Neuronal stem cell (in vitro differentiated cells): Measurements from ENCODE around the gene OR11A1.

Experiments
- DNase-seq: peaks from one replicate; pipeline ENCODE4 v3.0.0-alpha.2; 2013; ENCODE audit warnings: low spot score
- H2AFZ ChIP-seq: one replicate; pipeline ENCODE4 v1.6.1; 2013; ENCODE audit warnings: mild to moderate bottlenecking, low read length, inconsistent platforms
- H2AK5ac ChIP-seq: 2 replicates; pipeline ENCODE4 v1.6.1; 2013; ENCODE audit warnings: low read depth, mild to moderate bottlenecking, inconsistent platforms, low read length, moderate library complexity, mixed read lengths
- H2BK120ac ChIP-seq: 2 replicates; pipeline ENCODE4 v1.6.1; 2013; ENCODE audit warnings: low read depth, mild to moderate bottlenecking, inconsistent platforms, low read length, moderate library complexity, mixed read lengths
- H2BK12ac ChIP-seq: one replicate; pipeline ENCODE4 v1.6.1; 2013; ENCODE audit warnings: low read length, inconsistent platforms
- H2BK15ac ChIP-seq: 2 replicates; pipeline ENCODE4 v1.6.1; 2013; ENCODE audit warnings: mild to moderate bottlenecking, low read length, inconsistent platforms, mixed read lengths
- H2BK5ac ChIP-seq: one replicate; pipeline ENCODE4 v1.6.1; 2013; ENCODE audit warnings: inconsistent platforms, mild to moderate bottlenecking, low read length, moderate library complexity
- H3K14ac ChIP-seq: one replicate; pipeline ENCODE4 v1.6.1; 2013; ENCODE audit warnings: low read length, inconsistent platforms
- H3K18ac ChIP-seq: 2 replicates; pipeline ENCODE4 v1.6.1; 2013; ENCODE audit warnings: low read length, inconsistent platforms
- H3K23ac ChIP-seq: 2 replicates; pipeline ENCODE4 v1.6.1; 2013; ENCODE audit warnings: low read depth, mild to moderate bottlenecking, mixed read lengths, low read length, inconsistent platforms; ENCODE audit not compliant: poor library complexity
- H3K27ac ChIP-seq: replicated peaks from 3 replicates; pipeline ENCODE4 v1.5.1; 2013; ENCODE audit warnings: low read length, inconsistent platforms
- H3K27me3 ChIP-seq, 3 experiments: 2 replicates each; pipeline ENCODE4 v1.6.1; 2013; ENCODE audit warnings: low read length in 3 of 3, mild to moderate bottlenecking in 2 of 3, inconsistent platforms in 1 of 3, low read depth in 1 of 3, mixed read lengths in 1 of 3, moderate library complexity in 1 of 3; ENCODE audit not compliant: control insufficient read depth in 3 of 3, insufficient read depth in 3 of 3
- H3K36me3 ChIP-seq, 2 donors: replicated peaks in 1 of 2; 2 replicates each; pipeline ENCODE4 v1.6.1; 2013; ENCODE audit warnings: low read length in 2 of 2; ENCODE audit not compliant: control insufficient read depth in 2 of 2, insufficient read depth in 2 of 2
- H3K4ac ChIP-seq: 2 replicates; pipeline ENCODE4 v1.6.1; 2013; ENCODE audit warnings: inconsistent platforms, mild to moderate bottlenecking, low read length, moderate library complexity
- H3K4me1 ChIP-seq, 2 donors: 1 replicate in 1 of 2; 2 replicates in 1 of 2; pipeline ENCODE4 v1.6.1; 2013; ENCODE audit warnings: low read length in 2 of 2, low read depth in 1 of 2; ENCODE audit not compliant: control insufficient read depth in 2 of 2, insufficient read depth in 1 of 2
- H3K4me2 ChIP-seq: one replicate; pipeline ENCODE4 v1.6.1; 2013; ENCODE audit warnings: mild to moderate bottlenecking, low read length, inconsistent platforms; ENCODE audit not compliant: insufficient read depth, poor library complexity, severe bottlenecking
- H3K4me3 ChIP-seq, 2 donors: 2 replicates each; pipeline ENCODE4 v1.5.1; 2013; ENCODE audit warnings: low read length in 2 of 2, mild to moderate bottlenecking in 2 of 2, inconsistent platforms in 1 of 2, moderate library complexity in 1 of 2
- H3K79me1 ChIP-seq: one replicate; pipeline ENCODE4 v1.6.1; 2013; ENCODE audit warnings: low read depth, mild to moderate bottlenecking, inconsistent platforms, low read length, moderate library complexity
- H3K9ac ChIP-seq: one replicate; pipeline ENCODE4 v1.6.1; 2013; ENCODE audit warnings: mild to moderate bottlenecking, low read depth, low read length, inconsistent platforms; ENCODE audit not compliant: poor library complexity
- H3K9me3 ChIP-seq, 2 donors: replicated peaks in 1 of 2; 2 replicates each; pipeline versions ENCODE3 to v1.6.1; 2013; ENCODE audit warnings: low read length in 2 of 2, mild to moderate bottlenecking in 2 of 2, inconsistent platforms in 1 of 2, low read depth in 1 of 2, mixed read lengths in 1 of 2, moderate library complexity in 1 of 2; ENCODE audit not compliant: control insufficient read depth in 2 of 2, insufficient read depth in 1 of 2
- H4K8ac ChIP-seq: one replicate; pipeline ENCODE4 v1.6.1; 2013; ENCODE audit warnings: low read depth, mild to moderate bottlenecking, inconsistent platforms, low read length, moderate library complexity
- H4K91ac ChIP-seq: one replicate; pipeline ENCODE4 v1.6.1; 2013; ENCODE audit warnings: low read length, low read depth, mild to moderate bottlenecking, inconsistent platforms; ENCODE audit not compliant: poor library complexity
- WGBS, 2 donors: extraction: QIAGEN DNeasy Blood & Tissue Kit; methylation state at CpG; one replicate each; pipeline ENCODE4 v1.1.7; 2013; ENCODE audit warnings: missing lambda C conversion rate in 2 of 2, mixed read lengths in 1 of 2; ENCODE audit not compliant: insufficient read length in 2 of 2, insufficient replicate concordance in 1 of 2; ENCODE audit errors: extremely low coverage in 2 of 2; 5-methylcytosine and 5-hydroxymethylcytosine counted together

The OR11A1 gene

GRCh38 chr6:29493261-29493660, 36.4 kb upstream of the OR11A1 start:
- no peak overlapping the region for H2BK12ac ChIP-seq
- WGBS, 2 donors = no CpG with 5 or more reads among the region's 2 CpGs

DNA sequence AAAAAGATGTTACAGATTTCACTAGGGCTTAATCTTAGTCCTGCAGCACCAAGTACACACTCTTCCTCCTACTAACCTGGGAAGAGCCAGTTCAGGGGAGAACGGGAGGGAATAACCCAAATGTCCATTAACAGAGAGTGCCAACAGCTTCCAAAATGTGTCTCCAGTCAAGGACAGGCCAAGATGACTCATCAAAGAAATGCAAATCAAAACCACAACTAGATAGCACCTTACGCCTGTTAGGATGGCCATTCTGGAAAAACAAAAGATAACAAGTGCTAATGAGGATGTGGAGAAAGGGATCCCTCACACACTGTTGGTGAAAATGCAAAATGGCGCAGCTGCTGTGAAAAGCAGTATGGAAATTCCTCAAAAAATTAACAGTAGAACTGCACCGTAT, 34.7 kb upstream of the OR11A1 start:
- no peak overlapping the region for H2BK15ac ChIP-seq
- no peak overlapping the region for H2AK5ac ChIP-seq
- no peak overlapping the region for H3K9ac ChIP-seq

More at GRCh38 chr6:29493261-29493660, 36.4 kb upstream of the OR11A1 start:
- H2AFZ ChIP-seq = no peak overlapping the region
- no peak overlapping the region for H3K18ac ChIP-seq
- H2BK5ac ChIP-seq = no peak overlapping the region
- no peak overlapping the region for H4K8ac ChIP-seq
- H3K9ac ChIP-seq = no peak overlapping the region
- H3K27me3 ChIP-seq = no peaks in the 10 kb centered on the region
- no peak overlapping the region for H3K4me2 ChIP-seq
- no peak overlapping the region for H4K91ac ChIP-seq
- no peak overlapping the region for H3K4ac ChIP-seq
- H3K4me3 ChIP-seq = no peak overlapping the region
- H3K14ac ChIP-seq = no peak overlapping the region
- peaks cover 0 to 1% of the 10 kb centered on the region in 2 donors for H3K9me3 ChIP-seq
- H3K27ac ChIP-seq = no peak overlapping the region
- H3K36me3 ChIP-seq = no peaks in the 10 kb centered on the region
- no peak overlapping the region for H2AK5ac ChIP-seq
- no peak for DNase-seq
- H3K23ac ChIP-seq = no peak overlapping the region
- H3K79me1 ChIP-seq = no peaks in the 10 kb centered on the region
- H3K4me1 ChIP-seq = no peaks in the 10 kb centered on the region
- no peak overlapping the region for H2BK120ac ChIP-seq
- no peak overlapping the region for H2BK15ac ChIP-seq

DNA sequence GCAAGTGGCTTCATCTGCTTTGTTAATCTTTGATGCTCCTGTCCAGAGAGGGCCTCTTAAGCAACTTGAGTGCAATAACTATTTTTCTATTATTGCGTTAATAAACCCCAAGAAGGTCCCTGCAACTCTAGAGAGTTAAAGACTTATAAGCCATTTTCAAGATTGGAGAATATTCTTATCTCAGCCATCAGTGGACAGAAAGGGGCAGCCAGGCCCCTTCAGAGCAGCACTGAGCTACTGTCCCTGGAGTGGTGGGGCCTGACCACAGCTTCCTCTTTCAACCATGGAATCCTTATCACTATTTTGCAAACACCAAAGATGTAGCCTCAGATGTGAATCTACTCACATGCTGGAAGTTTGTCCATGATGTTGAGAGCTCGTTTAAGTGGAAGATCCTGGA, 33.7 kb upstream of the OR11A1 start:
- H4K8ac ChIP-seq = no peak overlapping the region
- H3K9me3 ChIP-seq = peaks cover 0 to 1% of the 10 kb centered on the region in 2 donors
- DNase-seq = no peak
- H2AK5ac ChIP-seq = no peak overlapping the region
- H3K4me1 ChIP-seq = no peaks in the 10 kb centered on the region
- H2AFZ ChIP-seq = no peak overlapping the region
- no peak overlapping the region for H2BK15ac ChIP-seq
- no peak overlapping the region for H3K18ac ChIP-seq
- WGBS, 2 donors = no CpG with 5 or more reads among the region's 2 CpGs
- H3K36me3 ChIP-seq = no peaks in the 10 kb centered on the region
- H3K14ac ChIP-seq = no peak overlapping the region
- no peak overlapping the region for H2BK5ac ChIP-seq
- H3K4me2 ChIP-seq = no peak overlapping the region
- H3K9ac ChIP-seq = no peak overlapping the region
- no peaks in the 10 kb centered on the region for H3K27me3 ChIP-seq
- H2BK120ac ChIP-seq = no peak overlapping the region
- H3K23ac ChIP-seq = no peak overlapping the region
- no peak overlapping the region for H3K27ac ChIP-seq
- H3K79me1 ChIP-seq = no peaks in the 10 kb centered on the region
- H4K91ac ChIP-seq = no peak overlapping the region
- no peak overlapping the region for H2BK12ac ChIP-seq
- H3K4ac ChIP-seq = no peak overlapping the region
- no peak overlapping the region for H3K4me3 ChIP-seq

More for the DNA sequence above, 34.7 kb upstream of the OR11A1 start:
- Histone ChIP-seq H3K4me1 (no peaks in the 10 kb centered on the region), H4K91ac (no peak overlapping the region), H4K8ac (no peak overlapping the region), H3K4me3 (no peak overlapping the region), H2BK120ac (no peak overlapping the region), H3K79me1 (no peaks in the 10 kb centered on the region), H2BK12ac (no peak overlapping the region), H3K23ac (no peak overlapping the region), H3K27me3 (no peaks in the 10 kb centered on the region), H2BK5ac (no peak overlapping the region), H3K4ac (no peak overlapping the region), H3K18ac (no peak overlapping the region), H3K36me3 (no peaks in the 10 kb centered on the region), H3K9me3 (peaks cover 0 to 1% of the 10 kb centered on the region in 2 donors), H3K4me2 (no peak overlapping the region), H3K27ac (no peak overlapping the region), H3K14ac (no peak overlapping the region), H2AFZ (no peak overlapping the region)
- DNase-seq = no peak
- WGBS, 2 donors = no CpG with 5 or more reads among the region's 4 CpGs

- H3K27me3 ChIP-seq = no peaks in the 10 kb centered on the region
- no peaks in the 10 kb centered on the region for H3K4me1 ChIP-seq
- H2BK120ac ChIP-seq = no peak overlapping the region
- H3K4me3 ChIP-seq = no peak overlapping the region
- H3K23ac ChIP-seq = no peak overlapping the region
- H2BK15ac ChIP-seq = no peak overlapping the region
- H3K9me3 ChIP-seq = peaks cover 0 to 1% of the 10 kb centered on the region in 2 donors
- no peak overlapping the region for H4K8ac ChIP-seq
- H3K27ac ChIP-seq = no peak overlapping the region
- no peak overlapping the region for H3K14ac ChIP-seq
- no peak overlapping the region for H2BK12ac ChIP-seq
- no peak overlapping the region for H4K91ac ChIP-seq
- no CpG with 5 or more reads among the region's 3 CpGs for WGBS, 2 donors
- no peak overlapping the region for H3K4me2 ChIP-seq
- H3K18ac ChIP-seq = no peak overlapping the region
- no peaks in the 10 kb centered on the region for H3K79me1 ChIP-seq
- no peak for DNase-seq
- H3K9ac ChIP-seq = no peak overlapping the region
- no peak overlapping the region for H2AFZ ChIP-seq
- H2AK5ac ChIP-seq = no peak overlapping the region
- H3K4ac ChIP-seq = no peak overlapping the region
- H2BK5ac ChIP-seq = no peak overlapping the region
- no peaks in the 10 kb centered on the region for H3K36me3 ChIP-seq
Observed at GRCh38 chr6:29490055-29490454, 33.2 kb upstream of the OR11A1 start.
